KMS-11 (cell line): Measurements from ENCODE around the gene CRK.

Experiments used
- H2AFZ ChIP-seq: fragments of 200-600 bp; sonication (generic); 2 replicates; pipeline ENCODE4 v1.6.1; 2016; ENCODE audit warnings: antibody characterized with exemption, mixed run types, low read depth
- H3K27ac ChIP-seq: fragments of 200-600 bp; sonication (generic); 2 replicates; pipeline ENCODE4 v1.6.1; 2016; ENCODE audit warnings: mild to moderate bottlenecking, mixed run types
- H3K27me3 ChIP-seq: fragments of 200-600 bp; sonication (generic); 2 replicates; pipeline ENCODE4 v1.6.1; 2017; ENCODE audit warnings: mild to moderate bottlenecking, low read depth, mixed run types, moderate library complexity; ENCODE audit not compliant: insufficient read depth
- H3K36me3 ChIP-seq: fragments of 200-600 bp; sonication (generic); 2 replicates; pipeline ENCODE4 v1.6.1; 2017; ENCODE audit warnings: mild to moderate bottlenecking, mixed run types; ENCODE audit not compliant: insufficient read depth
- H3K4me1 ChIP-seq: fragments of 200-600 bp; sonication (generic); 2 replicates; pipeline ENCODE4 v1.6.1; 2016; ENCODE audit warnings: mild to moderate bottlenecking, low read depth, mixed run types; ENCODE audit not compliant: poor library complexity, severe bottlenecking
- H3K4me2 ChIP-seq: fragments of 200-600 bp; sonication (generic); 2 replicates; pipeline ENCODE4 v1.7.0; 2016; ENCODE audit warnings: mild to moderate bottlenecking, mixed run types
- H3K4me3 ChIP-seq: fragments of 200-600 bp; sonication (generic); IDR thresholded peaks from 2 replicates; pipeline ENCODE4 v1.6.1; 2017; ENCODE audit warnings: low read depth, low read length, mixed read lengths; ENCODE audit not compliant: insufficient read depth
- H3K79me2 ChIP-seq: fragments of 200-600 bp; sonication (generic); 2 replicates; pipeline ENCODE4 v1.6.1; 2016; ENCODE audit warnings: low read depth, mixed run types; ENCODE audit not compliant: insufficient read depth
- H3K9ac ChIP-seq: fragments of 200-600 bp; sonication (generic); 2 replicates; pipeline ENCODE4 v1.6.1; 2016; ENCODE audit warnings: mild to moderate bottlenecking, mixed run types
- H4K20me1 ChIP-seq: fragments of 200-600 bp; sonication (generic); 2 replicates; pipeline ENCODE4 v1.6.1; 2016; ENCODE audit warnings: mild to moderate bottlenecking, mixed run types; ENCODE audit not compliant: insufficient read depth
- TF ChIP-seq, protein P1 (sequence below): fragments of 200-600 bp; sonication (generic); conservative IDR thresholded peaks from 2 replicates; pipeline ENCODE4 v1.6.1; 2017; ENCODE audit warnings: low read depth, mild to moderate bottlenecking, antibody characterized with exemption, low read length, moderate library complexity, mixed read lengths

Gene CRK

GRCh38 chr17:1495265-1495989 lies 39.4 kb upstream of the CRK start:
- TF ChIP-seq, protein P1, sequence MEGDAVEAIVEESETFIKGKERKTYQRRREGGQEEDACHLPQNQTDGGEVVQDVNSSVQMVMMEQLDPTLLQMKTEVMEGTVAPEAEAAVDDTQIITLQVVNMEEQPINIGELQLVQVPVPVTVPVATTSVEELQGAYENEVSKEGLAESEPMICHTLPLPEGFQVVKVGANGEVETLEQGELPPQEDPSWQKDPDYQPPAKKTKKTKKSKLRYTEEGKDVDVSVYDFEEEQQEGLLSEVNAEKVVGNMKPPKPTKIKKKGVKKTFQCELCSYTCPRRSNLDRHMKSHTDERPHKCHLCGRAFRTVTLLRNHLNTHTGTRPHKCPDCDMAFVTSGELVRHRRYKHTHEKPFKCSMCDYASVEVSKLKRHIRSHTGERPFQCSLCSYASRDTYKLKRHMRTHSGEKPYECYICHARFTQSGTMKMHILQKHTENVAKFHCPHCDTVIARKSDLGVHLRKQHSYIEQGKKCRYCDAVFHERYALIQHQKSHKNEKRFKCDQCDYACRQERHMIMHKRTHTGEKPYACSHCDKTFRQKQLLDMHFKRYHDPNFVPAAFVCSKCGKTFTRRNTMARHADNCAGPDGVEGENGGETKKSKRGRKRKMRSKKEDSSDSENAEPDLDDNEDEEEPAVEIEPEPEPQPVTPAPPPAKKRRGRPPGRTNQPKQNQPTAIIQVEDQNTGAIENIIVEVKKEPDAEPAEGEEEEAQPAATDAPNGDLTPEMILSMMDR: no peak
- no peak overlapping the region for H2AFZ ChIP-seq
- H3K27me3 ChIP-seq: no peaks in the 10 kb centered on the region
- H3K4me1 ChIP-seq: peaks cover under 1% of the 10 kb centered on the region
- H4K20me1 ChIP-seq: no peaks in the 10 kb centered on the region
- H3K79me2 ChIP-seq: no peaks in the 10 kb centered on the region
- no peak overlapping the region for H3K27ac ChIP-seq
- no peak overlapping the region for H3K4me2 ChIP-seq
- H3K36me3 ChIP-seq: no peaks in the 10 kb centered on the region
- H3K4me3 ChIP-seq: no peak overlapping the region
- no peak overlapping the region for H3K9ac ChIP-seq

DNA sequence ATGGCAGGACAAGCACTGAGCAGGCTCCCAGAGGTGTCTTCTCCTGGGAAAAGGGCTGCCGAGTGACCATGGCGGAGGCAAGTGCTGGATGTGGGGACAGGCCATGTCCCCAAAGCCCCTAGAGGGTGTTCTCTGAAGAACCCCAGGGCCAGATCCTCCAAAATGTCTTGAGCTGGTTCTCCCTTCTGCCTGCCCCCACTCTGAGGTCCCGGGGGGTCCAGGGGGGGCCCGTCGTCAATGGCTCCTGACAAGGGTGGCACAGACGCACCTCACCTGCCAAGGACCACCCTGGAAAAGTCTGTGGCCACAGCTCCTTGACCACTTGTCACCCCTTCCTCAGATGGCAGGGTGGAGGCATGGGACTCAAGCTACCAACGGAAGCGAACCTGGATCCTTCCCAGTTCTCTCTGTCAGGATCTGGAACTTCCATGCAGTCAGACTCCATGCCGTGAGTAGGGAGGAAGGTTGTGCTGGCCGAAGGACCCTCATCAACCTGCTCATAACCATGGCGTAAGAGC lies 38.8 kb upstream of the CRK start:
- H3K36me3 ChIP-seq: no peaks in the 10 kb centered on the region
- H3K27ac ChIP-seq: no peak overlapping the region
- H3K4me3 ChIP-seq: no peak overlapping the region
- H3K27me3 ChIP-seq: no peaks in the 10 kb centered on the region
- H3K79me2 ChIP-seq: no peaks in the 10 kb centered on the region
- TF ChIP-seq, protein P1: no peak
- H3K4me2 ChIP-seq: no peak overlapping the region
- no peak overlapping the region for H3K9ac ChIP-seq
- H4K20me1 ChIP-seq: no peaks in the 10 kb centered on the region
- H3K4me1 ChIP-seq: peaks cover 7% of the 10 kb centered on the region
- no peak overlapping the region for H2AFZ ChIP-seq

GRCh38 chr17:1494203-1494602 lies 38.2 kb upstream of the CRK start:
- no peak overlapping the region for H3K4me2 ChIP-seq
- peaks cover 9% of the 10 kb centered on the region for H3K4me1 ChIP-seq
- no peaks in the 10 kb centered on the region for H3K79me2 ChIP-seq
- H4K20me1 ChIP-seq: no peaks in the 10 kb centered on the region
- no peak overlapping the region for H3K27ac ChIP-seq
- no peaks in the 10 kb centered on the region for H3K36me3 ChIP-seq
- TF ChIP-seq, protein P1: no peak
- H2AFZ ChIP-seq: no peak overlapping the region
- H3K4me3 ChIP-seq: no peak overlapping the region
- no peaks in the 10 kb centered on the region for H3K27me3 ChIP-seq
- no peak overlapping the region for H3K9ac ChIP-seq

DNA sequence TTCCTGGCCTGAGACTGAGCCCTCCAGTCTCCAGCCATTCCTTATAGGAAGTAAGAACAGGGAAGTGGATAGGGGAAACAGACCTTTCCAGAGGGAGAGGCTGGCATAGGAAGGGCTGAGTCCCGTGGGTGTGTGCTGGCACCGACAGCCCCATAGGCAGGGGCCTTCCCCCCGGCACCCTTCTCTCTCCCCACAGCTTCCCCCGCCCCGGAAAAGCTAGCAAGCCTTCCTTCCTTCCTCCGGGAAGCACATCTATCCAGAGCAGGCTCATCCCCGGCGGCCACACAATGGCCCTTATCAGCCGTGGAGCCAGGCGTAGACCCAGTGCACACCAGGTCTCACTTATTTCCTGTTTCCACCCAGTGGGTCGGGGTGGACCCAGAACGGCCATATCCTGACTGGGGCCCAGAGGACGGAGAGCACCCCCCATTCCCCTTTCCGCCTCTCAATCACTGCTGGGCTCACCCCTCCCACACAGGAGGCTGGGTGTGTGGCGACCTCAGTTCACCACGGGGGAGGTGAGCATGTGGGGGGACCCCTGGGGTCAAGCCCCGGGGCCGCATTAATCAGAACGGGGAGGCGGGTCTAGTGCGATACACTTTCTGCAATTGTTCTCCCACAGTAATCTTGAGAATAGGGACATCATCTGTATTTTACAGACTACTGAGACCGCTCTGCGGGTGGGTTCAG lies 37.4 kb upstream of the CRK start:
- H3K36me3 ChIP-seq: no peaks in the 10 kb centered on the region
- no peaks in the 10 kb centered on the region for H3K27me3 ChIP-seq
- H3K4me2 ChIP-seq: no peak overlapping the region
- no peak overlapping the region for H3K9ac ChIP-seq
- H3K4me3 ChIP-seq: no peak overlapping the region
- no peak overlapping the region for H3K27ac ChIP-seq
- no peaks in the 10 kb centered on the region for H4K20me1 ChIP-seq
- H2AFZ ChIP-seq: no peak overlapping the region
- TF ChIP-seq, protein P1: no peak
- peaks cover 9% of the 10 kb centered on the region for H3K4me1 ChIP-seq
- no peaks in the 10 kb centered on the region for H3K79me2 ChIP-seq
